ENCODE measurements around the gene KCNIP4. TPM values are rescaled to one million over a fixed set of nuclear protein-coding genes. Genes with fewer than 3 reads are reported as not detected.

Gene KCNIP4
- total RNA-seq, 1 donor from 2014 or later: 0.39 TPM

DNA sequence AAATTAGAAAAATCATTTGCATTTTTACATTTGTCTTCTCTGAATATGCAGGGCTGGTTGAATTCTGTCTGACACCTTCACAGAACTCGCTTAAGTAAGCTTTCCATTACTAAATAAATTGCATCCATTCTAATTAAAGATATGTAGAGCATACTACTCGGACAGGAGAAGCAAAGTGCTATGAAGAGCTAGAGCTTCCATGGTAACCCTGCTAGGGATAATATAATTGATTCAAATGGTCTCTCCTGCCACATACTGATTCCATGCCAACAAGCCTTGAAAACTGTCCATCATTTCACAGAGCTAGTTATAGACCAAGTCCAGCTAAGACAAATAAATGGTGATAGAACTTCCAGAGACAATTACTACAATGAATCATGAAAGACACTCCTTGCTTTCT lies 571.5 kb downstream of the KCNIP4 start:
- H3K27me3 ChIP-seq: no peaks in the 10 kb centered on the region
- Mint-ChIP-seq H3K27me3 (ENCODE audit: insufficient read depth, low read depth) (peaks cover 2% of the 10 kb centered on the region), H3K4me3 (no peak overlapping the region), H3K9me3 (no peaks in the 10 kb centered on the region), H3K4me1 (no peaks in the 10 kb centered on the region), H3K36me3 (no peaks in the 10 kb centered on the region), H3K27ac (no peak overlapping the region)
- H4K20me1 ChIP-seq (ENCODE audit: low read depth): no peaks in the 10 kb centered on the region
- no peak overlapping the region for H3K4me3 ChIP-seq
- TF ChIP-seq, protein P1, sequence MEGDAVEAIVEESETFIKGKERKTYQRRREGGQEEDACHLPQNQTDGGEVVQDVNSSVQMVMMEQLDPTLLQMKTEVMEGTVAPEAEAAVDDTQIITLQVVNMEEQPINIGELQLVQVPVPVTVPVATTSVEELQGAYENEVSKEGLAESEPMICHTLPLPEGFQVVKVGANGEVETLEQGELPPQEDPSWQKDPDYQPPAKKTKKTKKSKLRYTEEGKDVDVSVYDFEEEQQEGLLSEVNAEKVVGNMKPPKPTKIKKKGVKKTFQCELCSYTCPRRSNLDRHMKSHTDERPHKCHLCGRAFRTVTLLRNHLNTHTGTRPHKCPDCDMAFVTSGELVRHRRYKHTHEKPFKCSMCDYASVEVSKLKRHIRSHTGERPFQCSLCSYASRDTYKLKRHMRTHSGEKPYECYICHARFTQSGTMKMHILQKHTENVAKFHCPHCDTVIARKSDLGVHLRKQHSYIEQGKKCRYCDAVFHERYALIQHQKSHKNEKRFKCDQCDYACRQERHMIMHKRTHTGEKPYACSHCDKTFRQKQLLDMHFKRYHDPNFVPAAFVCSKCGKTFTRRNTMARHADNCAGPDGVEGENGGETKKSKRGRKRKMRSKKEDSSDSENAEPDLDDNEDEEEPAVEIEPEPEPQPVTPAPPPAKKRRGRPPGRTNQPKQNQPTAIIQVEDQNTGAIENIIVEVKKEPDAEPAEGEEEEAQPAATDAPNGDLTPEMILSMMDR (IDR thresholded peaks at IDR 0.05): no peak
- TF ChIP-seq EZH2 (IDR thresholded peaks at IDR 0.05) (no peak), EZH2phosphoT487 (IDR thresholded peaks at IDR 0.05) (no peak)
- no peak overlapping the region for H3K27ac ChIP-seq
- no peaks in the 10 kb centered on the region for H3K9me3 ChIP-seq (ENCODE audit: low read depth)
- peaks cover 6% of the 10 kb centered on the region for H3K4me1 ChIP-seq
- H2AFZ ChIP-seq (replicated peaks): no peak overlapping the region
- no peak for DNase-seq (ENCODE audit: low spot score)
- H3K4me2 ChIP-seq: no peak overlapping the region
- H3K36me3 ChIP-seq: no peaks in the 10 kb centered on the region
- H3K9ac ChIP-seq: no peak overlapping the region
- H3K79me2 ChIP-seq (ENCODE audit: low read depth): no peaks in the 10 kb centered on the region
- no peaks in the 10 kb centered on the region for H3F3A ChIP-seq (ENCODE audit: low read depth)

DNA sequence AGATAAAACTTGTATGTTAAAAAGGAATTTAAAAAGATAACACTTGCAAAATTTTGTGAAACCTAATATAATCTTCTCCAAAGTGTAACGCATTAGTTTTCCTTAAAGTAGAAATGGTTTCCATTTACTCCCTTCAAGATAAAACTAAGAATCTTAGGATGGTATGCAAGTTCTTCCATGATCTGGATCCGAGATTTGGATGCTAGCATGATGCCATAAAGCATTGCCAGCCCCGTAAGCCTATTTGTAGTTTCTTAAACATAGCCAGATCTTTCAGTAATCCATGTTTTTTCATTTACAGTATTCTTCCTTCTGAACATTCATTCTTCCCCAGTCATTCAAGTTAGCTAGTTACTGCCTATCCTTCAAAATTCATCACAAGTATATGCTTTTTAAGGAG lies 572.4 kb downstream of the KCNIP4 start:
- no peak overlapping the region for H3K4me2 ChIP-seq
- H3K27ac Mint-ChIP-seq: no peak overlapping the region
- H3K4me1 Mint-ChIP-seq: no peaks in the 10 kb centered on the region
- peaks cover 6% of the 10 kb centered on the region for H3K4me1 ChIP-seq
- H3K36me3 ChIP-seq: no peaks in the 10 kb centered on the region
- no peak for TF ChIP-seq EZH2phosphoT487 (IDR thresholded peaks at IDR 0.05)
- TF ChIP-seq, protein P1 (IDR thresholded peaks at IDR 0.05): no peak
- no peak for TF ChIP-seq EZH2 (IDR thresholded peaks at IDR 0.05)
- no peak overlapping the region for H3K27ac ChIP-seq
- no peaks in the 10 kb centered on the region for H3K9me3 ChIP-seq (ENCODE audit: low read depth)
- no peak overlapping the region for H3K9ac ChIP-seq
- no peaks in the 10 kb centered on the region for H4K20me1 ChIP-seq (ENCODE audit: low read depth)
- no peaks in the 10 kb centered on the region for H3F3A ChIP-seq (ENCODE audit: low read depth)
- no peaks in the 10 kb centered on the region for H3K36me3 Mint-ChIP-seq
- H3K9me3 Mint-ChIP-seq: no peaks in the 10 kb centered on the region
- no peak overlapping the region for H2AFZ ChIP-seq (replicated peaks)
- H3K79me2 ChIP-seq (ENCODE audit: low read depth): no peaks in the 10 kb centered on the region
- H3K27me3 Mint-ChIP-seq (ENCODE audit: insufficient read depth, low read depth): peaks cover 2% of the 10 kb centered on the region
- no peak overlapping the region for H3K4me3 Mint-ChIP-seq
- H3K27me3 ChIP-seq: no peaks in the 10 kb centered on the region
- DNase-seq (ENCODE audit: low spot score): no peak
- H3K4me3 ChIP-seq: no peak overlapping the region

DNA sequence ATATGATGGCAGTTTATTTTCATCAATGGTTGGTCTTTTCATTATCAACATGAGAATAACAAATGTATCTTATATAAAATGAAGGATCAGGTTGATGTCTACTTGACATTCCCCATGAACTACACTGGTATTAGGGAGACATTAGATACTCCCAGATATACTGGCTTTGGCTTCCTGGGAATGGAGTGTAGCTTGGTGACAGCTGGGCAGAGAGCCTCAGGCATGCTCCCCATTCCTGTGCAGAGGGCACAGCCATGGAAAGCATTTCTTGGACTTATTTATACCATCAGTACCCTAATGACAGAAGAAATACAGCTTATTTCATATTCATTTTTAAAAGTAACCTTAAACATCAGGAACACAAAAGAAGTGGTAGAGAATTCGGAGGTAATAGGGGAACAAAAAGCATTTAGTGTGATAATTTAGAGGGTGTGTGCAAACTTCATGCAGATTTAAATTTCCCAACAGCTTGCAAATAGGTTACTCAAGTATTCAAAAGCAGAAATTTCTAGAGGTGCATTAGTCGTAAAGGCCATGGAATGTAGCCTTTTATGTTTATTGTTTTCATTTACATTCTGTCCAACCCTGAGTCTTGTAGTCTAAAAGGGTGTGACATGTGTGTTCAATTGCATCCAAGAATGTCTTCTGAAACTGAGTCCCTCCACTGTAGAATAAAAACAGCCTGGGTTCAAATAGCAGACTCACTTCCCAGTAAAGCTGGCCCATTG lies 573.8 kb downstream of the KCNIP4 start:
- no peak overlapping the region for H3K4me3 ChIP-seq
- no peaks in the 10 kb centered on the region for H3F3A ChIP-seq (ENCODE audit: low read depth)
- peaks cover 2% of the 10 kb centered on the region for H3K27me3 Mint-ChIP-seq (ENCODE audit: insufficient read depth, low read depth)
- H3K9me3 Mint-ChIP-seq: no peaks in the 10 kb centered on the region
- H3K4me1 Mint-ChIP-seq: no peaks in the 10 kb centered on the region
- H4K20me1 ChIP-seq (ENCODE audit: low read depth): no peaks in the 10 kb centered on the region
- H3K9ac ChIP-seq: no peak overlapping the region
- no peak for DNase-seq (ENCODE audit: low spot score)
- no peaks in the 10 kb centered on the region for H3K36me3 Mint-ChIP-seq
- TF ChIP-seq EZH2 (IDR thresholded peaks at IDR 0.05) (no peak), EZH2phosphoT487 (IDR thresholded peaks at IDR 0.05) (no peak)
- TF ChIP-seq, protein P1 (IDR thresholded peaks at IDR 0.05): no peak
- H3K27me3 ChIP-seq: no peaks in the 10 kb centered on the region
- no peaks in the 10 kb centered on the region for H3K36me3 ChIP-seq
- no peak overlapping the region for H2AFZ ChIP-seq (replicated peaks)
- H3K4me2 ChIP-seq: no peak overlapping the region
- H3K27ac ChIP-seq: no peak overlapping the region
- H3K4me3 Mint-ChIP-seq: no peak overlapping the region
- no peaks in the 10 kb centered on the region for H3K79me2 ChIP-seq (ENCODE audit: low read depth)
- H3K9me3 ChIP-seq (ENCODE audit: low read depth): no peaks in the 10 kb centered on the region
- no peaks in the 10 kb centered on the region for H3K4me1 ChIP-seq
- H3K27ac Mint-ChIP-seq: no peak overlapping the region
